HT-29 (cell line): ENCODE measurements around the gene TBX15. TPM values are rescaled to one million over a fixed set of nuclear protein-coding genes. Genes with fewer than 3 reads are reported as not detected.
"Not testable (repeated sequence)": the region's sequence is repeated elsewhere in the genome, so short reads cannot be mapped to it uniquely, and the experiment has no call there.

Source experiments
- DNase-seq: peaks from one replicate; pipeline ENCODE4 v3.0.0-alpha.2; 2015; ENCODE audit warnings: low spot score
- total RNA-seq: library from RNA; depleted of rRNA; stranded (reverse); fragments of >200 nt; shearing (Covaris generic); gene quantifications from 2 replicates; pipeline ENCODE4 v1.2.3, GENCODE V29; 2014

Gene TBX15
- total RNA-seq, 1 experiment from 2014 or later = 0.03 TPM

DNA sequence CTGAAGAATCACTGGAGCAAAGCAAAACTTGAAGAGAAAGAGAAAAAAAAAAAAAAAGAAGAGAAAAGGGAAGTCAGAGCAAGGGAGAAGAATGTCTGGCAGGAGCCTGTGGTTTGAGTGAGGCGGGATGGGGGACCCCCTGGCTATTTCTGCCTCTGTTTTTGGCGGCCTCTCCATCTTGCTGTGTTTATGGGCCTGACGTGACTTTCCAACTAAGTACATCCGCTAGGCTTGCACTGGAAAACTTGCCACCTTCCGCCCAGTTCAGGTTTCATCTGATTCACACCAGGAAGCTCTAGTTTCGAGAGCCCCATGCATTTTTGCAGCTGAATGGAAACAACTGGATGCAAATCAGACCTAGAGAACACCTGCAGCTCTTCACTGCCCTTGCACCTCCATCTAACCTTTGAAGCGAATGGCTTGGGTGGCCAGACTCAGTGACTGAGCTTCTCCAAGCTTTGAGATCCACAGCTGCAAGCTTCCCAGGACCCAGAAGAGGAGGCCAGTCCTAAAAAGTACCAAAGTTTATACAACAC is 28.0 kb downstream of the TBX15 start:
- peak; percentile 62 for DNase-seq

GRCh38 chr1:118958937-118959631 is 29.1 kb downstream of the TBX15 start:
- no peak for DNase-seq

DNA sequence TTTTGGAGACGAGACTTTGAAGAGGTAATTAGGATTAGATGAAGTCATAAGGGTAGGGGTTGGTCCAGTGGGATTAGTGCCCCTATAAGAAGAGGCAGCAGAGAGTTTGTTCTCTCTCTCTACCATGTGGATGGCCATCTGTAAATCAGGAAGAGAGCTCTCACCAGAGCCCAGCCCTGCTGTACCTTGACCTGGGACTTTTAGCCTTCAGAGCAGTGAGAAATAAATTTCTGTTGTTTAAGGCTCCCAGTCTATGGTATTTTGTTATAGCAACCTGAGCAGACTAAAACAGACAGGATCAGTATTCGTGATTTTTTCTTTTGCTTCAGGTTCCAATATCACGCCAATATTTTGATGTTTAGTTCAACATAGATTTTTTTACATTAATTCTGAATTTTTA is 30.0 kb downstream of the TBX15 start:
- no peak for DNase-seq

DNA sequence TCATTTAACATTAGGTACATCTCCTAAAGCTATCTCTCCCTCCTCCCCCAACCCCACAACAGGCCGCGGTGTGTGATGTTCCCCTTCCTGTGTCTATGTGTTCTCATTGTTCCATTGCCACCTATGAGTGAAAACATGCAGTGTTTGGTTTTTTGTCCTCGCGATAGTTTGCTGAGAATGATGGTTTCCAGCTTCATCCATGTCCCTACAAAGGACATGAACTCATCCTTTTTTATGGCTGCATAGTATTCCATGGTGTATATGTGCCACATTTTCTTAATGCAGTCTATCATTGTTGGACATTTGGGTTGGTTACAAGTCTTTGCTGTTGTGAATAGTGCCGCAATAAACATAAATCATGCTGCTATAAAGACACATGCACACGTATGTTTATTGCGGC is 30.6 kb downstream of the TBX15 start:
- DNase-seq = not testable (repeated sequence)

GRCh38 chr1:118954301-118954905 is 33.7 kb downstream of the TBX15 start:
- DNase-seq = no peak

DNA sequence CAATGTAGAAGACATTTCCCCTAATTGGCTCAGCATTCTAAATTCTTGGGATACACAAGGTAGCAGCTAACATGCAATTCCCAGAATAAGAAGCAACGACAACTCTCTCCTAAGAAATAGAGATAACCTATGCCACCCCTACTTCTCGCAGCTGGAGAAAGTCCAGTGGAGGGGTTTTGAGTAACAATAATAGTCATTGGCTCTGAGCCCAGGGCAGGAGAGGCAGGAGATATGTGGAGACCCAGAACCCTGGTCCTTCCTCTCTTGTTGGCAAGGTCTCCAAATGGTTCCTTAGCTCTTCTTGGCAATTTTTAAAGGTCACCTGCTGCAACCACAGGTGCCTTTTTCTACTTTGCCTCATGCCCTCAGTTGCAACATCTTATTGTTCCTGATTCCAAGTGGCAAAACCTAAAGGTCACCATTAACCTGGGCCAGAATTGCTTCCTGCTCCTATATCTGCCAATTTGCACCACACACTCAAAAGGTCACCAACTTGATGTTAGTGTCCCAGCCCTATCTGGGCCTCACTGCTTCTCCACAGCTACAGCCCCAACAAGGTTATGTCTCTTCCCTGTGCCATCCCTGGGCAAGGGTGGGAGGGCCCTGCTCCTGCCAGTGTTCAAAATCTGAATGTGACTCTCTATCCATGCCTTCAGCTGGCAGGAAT is 36.7 kb downstream of the TBX15 start:
- no peak for DNase-seq

DNA sequence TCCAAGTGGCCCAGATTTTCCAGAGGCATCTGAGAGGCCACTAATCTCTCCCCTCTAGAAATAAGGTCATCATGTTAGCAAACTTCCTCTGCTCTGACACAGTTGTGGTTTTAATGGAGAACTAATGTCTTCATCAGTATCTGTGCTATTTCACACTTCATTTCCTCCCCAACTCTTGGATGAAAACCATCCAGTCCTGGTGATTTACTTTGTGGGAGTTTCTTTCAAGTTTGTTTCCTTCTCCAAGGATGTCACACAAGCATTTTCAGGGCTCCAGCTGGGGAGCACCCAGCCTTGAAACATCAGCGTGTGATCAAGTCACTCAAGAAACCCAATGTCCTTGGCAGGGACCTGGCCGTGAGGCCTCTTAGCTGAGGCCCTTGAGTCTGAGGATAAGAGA is 38.8 kb downstream of the TBX15 start:
- no peak for DNase-seq

DNA sequence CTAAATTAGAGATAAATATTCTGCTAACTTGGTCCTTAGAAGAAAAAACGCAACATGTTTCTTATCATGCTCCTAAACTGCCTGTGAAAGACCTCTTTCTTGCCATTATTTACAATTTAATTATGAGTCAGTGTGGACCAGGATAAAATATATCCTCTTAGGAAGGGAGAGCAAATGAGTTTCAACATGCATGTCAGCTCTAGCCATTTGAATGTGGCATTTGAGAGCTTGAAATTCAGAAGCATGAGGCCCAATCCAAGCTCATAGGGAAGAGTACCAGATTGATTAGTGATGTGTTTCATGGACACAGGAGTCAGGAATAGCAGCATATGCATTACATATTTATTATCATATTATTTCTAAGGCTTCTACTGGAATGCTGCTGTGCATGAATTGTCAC is 39.3 kb downstream of the TBX15 start:
- DNase-seq = no peak

- no peak for DNase-seq
These were observed 39.8 kb downstream of the TBX15 start for GRCh38 chr1:118948351-118948750.

GRCh38 chr1:118947790-118948189 is 40.4 kb downstream of the TBX15 start:
- DNase-seq = no peak

- DNase-seq = no peak
These were observed 41.0 kb downstream of the TBX15 start for GRCh38 chr1:118947003-118947765.

DNA sequence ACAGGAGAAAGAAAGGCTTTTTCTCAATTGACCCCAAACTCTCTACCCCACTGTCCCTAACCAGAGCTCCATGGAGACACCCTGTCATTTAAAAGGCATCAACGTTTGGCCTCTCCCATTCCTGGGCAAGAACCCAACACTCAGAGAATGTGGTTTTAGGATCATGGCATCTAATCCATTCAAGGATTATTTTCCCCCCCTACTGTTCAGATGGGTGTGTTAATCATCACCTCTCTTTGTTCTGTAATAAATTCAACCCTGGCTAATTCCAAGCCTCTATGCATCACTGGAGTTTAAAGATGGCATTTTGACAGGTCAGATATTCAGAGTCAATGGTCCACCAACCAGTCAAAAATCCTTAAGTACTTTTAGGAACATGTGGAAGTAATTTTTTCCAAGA is 42.7 kb downstream of the TBX15 start:
- no peak for DNase-seq

DNA sequence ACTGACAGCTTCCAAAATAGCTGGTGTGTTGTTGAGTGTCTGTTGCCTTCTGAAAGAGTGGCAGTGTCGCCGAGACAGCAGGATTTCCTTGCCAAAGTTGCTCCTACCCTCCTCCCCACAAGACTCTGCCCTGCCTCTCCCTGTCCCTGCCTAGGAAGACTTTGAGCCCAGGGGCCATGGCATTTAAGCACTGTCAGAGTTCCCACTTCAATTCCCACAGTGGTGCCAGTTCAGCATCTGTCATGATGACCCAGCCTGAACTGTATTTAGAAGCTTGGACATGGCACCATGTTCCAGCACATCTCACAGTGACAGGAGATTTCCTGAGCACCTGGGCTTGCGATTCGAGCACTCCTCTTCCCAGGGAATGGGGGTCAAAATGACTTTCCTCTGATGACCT is 43.6 kb downstream of the TBX15 start:
- DNase-seq = no peak

DNA sequence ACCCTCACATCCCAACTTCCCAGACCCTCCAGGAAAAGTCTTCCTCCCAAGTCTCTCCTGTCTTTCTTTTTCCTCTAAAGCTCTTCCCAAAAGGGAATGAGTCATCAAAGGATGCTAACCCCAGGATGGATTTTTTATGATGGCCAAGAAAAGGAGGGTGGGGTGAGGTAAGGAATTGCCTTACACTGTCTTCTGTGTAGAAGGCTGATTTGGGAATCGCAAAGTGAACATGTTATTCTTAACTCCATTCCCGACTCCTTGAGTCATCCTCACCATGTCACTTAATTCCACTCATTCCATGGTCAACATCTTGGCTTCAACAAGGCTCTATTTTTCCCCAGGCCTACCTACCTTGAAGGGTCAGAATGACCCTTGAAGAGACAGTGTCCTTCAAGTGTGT is 44.0 kb downstream of the TBX15 start:
- DNase-seq = no peak

- DNase-seq = no peak
These were observed 47.2 kb downstream of the TBX15 start for GRCh38 chr1:118940957-118941356.

GRCh38 chr1:118937413-118938072 is 50.6 kb downstream of the TBX15 start:
- no peak for DNase-seq

GRCh38 chr1:118934706-118935105 is 53.4 kb downstream of the TBX15 start:
- DNase-seq = no peak

- DNase-seq = no peak
These were observed 54.9 kb downstream of the TBX15 start for GRCh38 chr1:118933051-118933781.

- no peak for DNase-seq
These were observed 56.3 kb downstream of the TBX15 start for GRCh38 chr1:118931876-118932275.

- peak; percentile 59 for DNase-seq
These were observed 59.2 kb downstream of the TBX15 start for GRCh38 chr1:118928739-118929554.
